ENCODE results near the gene RPUSD3. TPM values are rescaled to one million over a fixed set of nuclear protein-coding genes. Genes with fewer than 3 reads are reported as not detected.

RPUSD3 gene
- total and polyA plus RNA-seq, 9 of the 15 experiments (the other 6 are each of a cell fraction or from before 2014, with no cell fraction given) = 13.8 to 99.0 (median 59.3) TPM

GRCh38 chr3:9888540-9888939 is 44.7 kb upstream of the RPUSD3 start (continued):
- no peak for TF ChIP-seq ZBTB49 (CRISPR knock-in tag; IDR thresholded peaks at IDR 0.05; ENCODE audit: borderline replicate concordance)
- no peak for TF ChIP-seq ZNF785 (CRISPR knock-in tag; IDR thresholded peaks at IDR 0.05)
- no peak for TF ChIP-seq ZNF12 (CRISPR knock-in tag; IDR thresholded peaks at IDR 0.05)

- Histone ChIP-seq H3K4me1 (replicated peaks in 1 of 2; ENCODE audit: control insufficient read depth in 2 of 2, insufficient read depth in 2 of 2, low read length in 2 of 2) (peaks cover 21 to 35% of the 10 kb centered on the region in 2 experiments), H3K27me3 (ENCODE audit: control insufficient read depth in 2 of 2, insufficient read depth in 2 of 2, low read length in 2 of 2) (no peaks in the 10 kb centered on the region), H3K36me3 (ENCODE audit: control insufficient read depth, insufficient read depth, low read length) (peaks cover 9% of the 10 kb centered on the region), H3K9me1 (ENCODE audit: control insufficient read depth, insufficient read depth, low read length) (no peaks in the 10 kb centered on the region), H3K9ac (ENCODE audit: insufficient read depth in 1 of 2, low read depth in 2 of 2, low read length in 2 of 2) (no peak overlapping the region), H3K4me2 (ENCODE audit: insufficient read depth, low read length) (no peak overlapping the region; the same call in 1 of the 2 replicates), H3K27ac (ENCODE audit: extremely low read depth, low read depth, low read length) (no peak overlapping the region), H3K79me2 (ENCODE audit: control insufficient read depth, insufficient read depth, low read length) (peaks cover 22% of the 10 kb centered on the region), H4K20me1 (replicated peaks; ENCODE audit: control insufficient read depth, insufficient read depth, low read length) (no peaks in the 10 kb centered on the region), H3K9me3 (replicated peaks; ENCODE audit: control insufficient read depth, insufficient read depth, low read depth, low read length) (no peaks in the 10 kb centered on the region), H3K4me3 (no peak overlapping the region), H2AFZ (ENCODE audit: low read depth, low read length) (0 out of 2 replicates have a peak overlapping the region, but pooled peaks have one; percentile 1)
- in situ Hi-C loops (cut with MboI) = no loop called here
- BruUV-seq (replicated peaks) = no TSS peak
- ChIA-PET POLR2A (interaction anchor here (1.1 kb wide), 1 partner anchor 45 kb away, joined by 5 read pairs; no protein-coding TSS in a partner anchor), CTCF (ENCODE audit: low intra/inter-chr PET ratio) (no interaction called here)
- 28% methylated on average over 5 of the region's 5 CpGs for WGBS (ENCODE audit: insufficient coverage, low coverage, missing lambda C conversion rate)
- FAIRE-seq = no peak
- intact Hi-C loops (cut with micrococcal nuclease) = no loop called here
- DNase-seq (ENCODE audit: extremely low read depth in 1 of 4, low spot score in 3 of 4) = no peak
- ATAC-seq = no peak
- TF ChIP-seq, protein P1, sequence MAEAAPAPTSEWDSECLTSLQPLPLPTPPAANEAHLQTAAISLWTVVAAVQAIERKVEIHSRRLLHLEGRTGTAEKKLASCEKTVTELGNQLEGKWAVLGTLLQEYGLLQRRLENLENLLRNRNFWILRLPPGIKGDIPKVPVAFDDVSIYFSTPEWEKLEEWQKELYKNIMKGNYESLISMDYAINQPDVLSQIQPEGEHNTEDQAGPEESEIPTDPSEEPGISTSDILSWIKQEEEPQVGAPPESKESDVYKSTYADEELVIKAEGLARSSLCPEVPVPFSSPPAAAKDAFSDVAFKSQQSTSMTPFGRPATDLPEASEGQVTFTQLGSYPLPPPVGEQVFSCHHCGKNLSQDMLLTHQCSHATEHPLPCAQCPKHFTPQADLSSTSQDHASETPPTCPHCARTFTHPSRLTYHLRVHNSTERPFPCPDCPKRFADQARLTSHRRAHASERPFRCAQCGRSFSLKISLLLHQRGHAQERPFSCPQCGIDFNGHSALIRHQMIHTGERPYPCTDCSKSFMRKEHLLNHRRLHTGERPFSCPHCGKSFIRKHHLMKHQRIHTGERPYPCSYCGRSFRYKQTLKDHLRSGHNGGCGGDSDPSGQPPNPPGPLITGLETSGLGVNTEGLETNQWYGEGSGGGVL (CRISPR knock-in tag; IDR thresholded peaks at IDR 0.05) = no peak
- TF ChIP-seq ZNF347 (CRISPR knock-in tag; IDR thresholded peaks at IDR 0.05; ENCODE audit: low read depth) = no peak
- no peak for TF ChIP-seq NFIX (CRISPR knock-in tag; IDR thresholded peaks at IDR 0.05; ENCODE audit: low read depth)
- TF ChIP-seq ARID1B (IDR thresholded peaks at IDR 0.05) = 0 out of 2 replicates have a peak, but pooled peaks have one; percentile 13
- no peak for TF ChIP-seq NR0B1 (IDR thresholded peaks at IDR 0.05; ENCODE audit: partially characterized antibody)
- no peak for TF ChIP-seq TCF15 (CRISPR knock-in tag; IDR thresholded peaks at IDR 0.05)
- TF ChIP-seq, protein P2, sequence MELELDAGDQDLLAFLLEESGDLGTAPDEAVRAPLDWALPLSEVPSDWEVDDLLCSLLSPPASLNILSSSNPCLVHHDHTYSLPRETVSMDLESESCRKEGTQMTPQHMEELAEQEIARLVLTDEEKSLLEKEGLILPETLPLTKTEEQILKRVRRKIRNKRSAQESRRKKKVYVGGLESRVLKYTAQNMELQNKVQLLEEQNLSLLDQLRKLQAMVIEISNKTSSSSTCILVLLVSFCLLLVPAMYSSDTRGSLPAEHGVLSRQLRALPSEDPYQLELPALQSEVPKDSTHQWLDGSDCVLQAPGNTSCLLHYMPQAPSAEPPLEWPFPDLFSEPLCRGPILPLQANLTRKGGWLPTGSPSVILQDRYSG (tag; conservative IDR thresholded peaks at IDR 0.05; ENCODE audit: low read depth) = no peak
- no peak for TF ChIP-seq ELF2 (CRISPR knock-in tag; IDR thresholded peaks at IDR 0.05)
- TF ChIP-seq RBM25 (IDR thresholded peaks at IDR 0.05; ENCODE audit: low read depth, low read length, severe bottlenecking) = peak; percentile 43
- no peak for TF ChIP-seq TCF7 (IDR thresholded peaks at IDR 0.05; ENCODE audit: borderline replicate concordance)
These were observed 43.7 kb upstream of the RPUSD3 start for GRCh38 chr3:9887480-9887879.

All from K562 (cell line).